IPS-20b (cell line): ENCODE results near the gene RSPH1.

Source experiments
- H3K27ac ChIP-seq: one replicate; pipeline ENCODE4 v1.5.1; 2013; ENCODE audit warnings: low read length
- H3K27me3 ChIP-seq: 2 replicates; pipeline ENCODE4 v1.6.1; 2013; ENCODE audit warnings: mild to moderate bottlenecking, low read length, inconsistent platforms; ENCODE audit not compliant: insufficient read depth
- H3K36me3 ChIP-seq: 2 replicates; pipeline ENCODE4 v1.6.1; 2013; ENCODE audit warnings: low read depth, mild to moderate bottlenecking, inconsistent platforms, low read length, moderate library complexity; ENCODE audit not compliant: insufficient read depth
- H3K4me1 ChIP-seq: 2 replicates; pipeline ENCODE4 v1.6.1; 2013; ENCODE audit warnings: mild to moderate bottlenecking, control low read depth, inconsistent platforms, low read length, moderate library complexity; ENCODE audit not compliant: insufficient read depth
- H3K4me3 ChIP-seq: 2 replicates; pipeline ENCODE4 v1.5.1; 2013; ENCODE audit warnings: mild to moderate bottlenecking, low read length, inconsistent platforms
- H3K9ac ChIP-seq: 2 replicates; pipeline ENCODE4 v1.6.1; 2013; ENCODE audit warnings: low read depth, mild to moderate bottlenecking, inconsistent platforms, low read length, moderate library complexity
- H3K9me3 ChIP-seq: 2 replicates; pipeline ENCODE4 v1.6.1; 2013; ENCODE audit warnings: mild to moderate bottlenecking, low read depth, low read length, inconsistent platforms; ENCODE audit not compliant: insufficient read depth

The RSPH1 gene

GRCh38 chr21:42538479-42539275 is 42.7 kb upstream of the RSPH1 start:
- Histone ChIP-seq H3K27ac (no peak overlapping the region), H3K4me1 (no peaks in the 10 kb centered on the region), H3K27me3 (no peaks in the 10 kb centered on the region), H3K36me3 (peaks cover 32% of the 10 kb centered on the region), H3K9me3 (no peaks in the 10 kb centered on the region), H3K9ac (no peak overlapping the region), H3K4me3 (no peak overlapping the region)

GRCh38 chr21:42537106-42537742 is 41.2 kb upstream of the RSPH1 start:
- Histone ChIP-seq H3K4me3 (no peak overlapping the region), H3K36me3 (peaks cover 24% of the 10 kb centered on the region), H3K4me1 (no peaks in the 10 kb centered on the region), H3K27ac (no peak overlapping the region), H3K27me3 (no peaks in the 10 kb centered on the region), H3K9me3 (no peaks in the 10 kb centered on the region), H3K9ac (no peak overlapping the region)

GRCh38 chr21:42536601-42537000 is 40.6 kb upstream of the RSPH1 start:
- H3K36me3 ChIP-seq, result peaks cover 24% of the 10 kb centered on the region
- no peaks in the 10 kb centered on the region for H3K4me1 ChIP-seq
- H3K9me3 ChIP-seq, result no peaks in the 10 kb centered on the region
- no peak overlapping the region for H3K27ac ChIP-seq
- no peaks in the 10 kb centered on the region for H3K27me3 ChIP-seq
- no peak overlapping the region for H3K4me3 ChIP-seq
- no peak overlapping the region for H3K9ac ChIP-seq

- Histone ChIP-seq H3K27ac (no peak overlapping the region), H3K4me1 (no peaks in the 10 kb centered on the region; the same call in 1 of the 2 replicates), H3K9ac (no peak overlapping the region), H3K36me3 (peaks cover 24% of the 10 kb centered on the region), H3K27me3 (no peaks in the 10 kb centered on the region), H3K9me3 (no peaks in the 10 kb centered on the region), H3K4me3 (no peak overlapping the region)
These were observed 39.7 kb upstream of the RSPH1 start for GRCh38 chr21:42535602-42536171.

GRCh38 chr21:42534421-42535378 is 38.7 kb upstream of the RSPH1 start:
- Histone ChIP-seq H3K4me1 (no peaks in the 10 kb centered on the region; the same call in 1 of the 2 replicates), H3K4me3 (no peak overlapping the region), H3K9me3 (no peaks in the 10 kb centered on the region), H3K27ac (no peak overlapping the region), H3K36me3 (peaks cover 24% of the 10 kb centered on the region), H3K27me3 (no peaks in the 10 kb centered on the region), H3K9ac (no peak overlapping the region)

GRCh38 chr21:42533963-42534355 is 37.9 kb upstream of the RSPH1 start:
- Histone ChIP-seq H3K27me3 (no peaks in the 10 kb centered on the region), H3K4me1 (no peaks in the 10 kb centered on the region; the same call in 1 of the 2 replicates), H3K27ac (no peak overlapping the region), H3K36me3 (peaks cover 24% of the 10 kb centered on the region), H3K9me3 (no peaks in the 10 kb centered on the region), H3K4me3 (no peak overlapping the region), H3K9ac (no peak overlapping the region)

- Histone ChIP-seq H3K36me3 (peaks cover 24% of the 10 kb centered on the region), H3K4me3 (no peak overlapping the region), H3K27me3 (no peaks in the 10 kb centered on the region), H3K9me3 (no peaks in the 10 kb centered on the region), H3K9ac (no peak overlapping the region), H3K27ac (no peak overlapping the region), H3K4me1 (no peaks in the 10 kb centered on the region; the same call in 1 of the 2 replicates)
These were observed 37.4 kb upstream of the RSPH1 start for GRCh38 chr21:42533306-42533962.

GRCh38 chr21:42532466-42533181 is 36.6 kb upstream of the RSPH1 start:
- Histone ChIP-seq H3K27ac (no peak overlapping the region), H3K4me1 (no peaks in the 10 kb centered on the region; the same call in 1 of the 2 replicates), H3K36me3 (peaks cover 24% of the 10 kb centered on the region), H3K4me3 (no peak overlapping the region), H3K9ac (no peak overlapping the region), H3K27me3 (no peaks in the 10 kb centered on the region), H3K9me3 (no peaks in the 10 kb centered on the region)

- Histone ChIP-seq H3K9ac (no peak overlapping the region), H3K4me1 (no peaks in the 10 kb centered on the region; the same call in 1 of the 2 replicates), H3K36me3 (peaks cover 26% of the 10 kb centered on the region), H3K27ac (no peak overlapping the region), H3K4me3 (no peak overlapping the region), H3K9me3 (no peaks in the 10 kb centered on the region), H3K27me3 (no peaks in the 10 kb centered on the region)
These were observed 35.7 kb upstream of the RSPH1 start for GRCh38 chr21:42531771-42532170.

GRCh38 chr21:42530167-42530518 is 34.1 kb upstream of the RSPH1 start:
- no peaks in the 10 kb centered on the region for H3K9me3 ChIP-seq
- H3K27me3 ChIP-seq, result no peaks in the 10 kb centered on the region
- no peak overlapping the region for H3K27ac ChIP-seq
- H3K9ac ChIP-seq, result no peak overlapping the region
- H3K4me3 ChIP-seq, result no peak overlapping the region
- peaks cover 19% of the 10 kb centered on the region for H3K36me3 ChIP-seq
- peaks cover 7% of the 10 kb centered on the region for H3K4me1 ChIP-seq
